ENCODE results near the gene NEB. TPM values are rescaled to one million over a fixed set of nuclear protein-coding genes. Genes with fewer than 3 reads are reported as not detected.

NEB gene
- total and polyA plus RNA-seq, 2 experiments from 2014 or later = 0.40 to 1.2 TPM

DNA sequence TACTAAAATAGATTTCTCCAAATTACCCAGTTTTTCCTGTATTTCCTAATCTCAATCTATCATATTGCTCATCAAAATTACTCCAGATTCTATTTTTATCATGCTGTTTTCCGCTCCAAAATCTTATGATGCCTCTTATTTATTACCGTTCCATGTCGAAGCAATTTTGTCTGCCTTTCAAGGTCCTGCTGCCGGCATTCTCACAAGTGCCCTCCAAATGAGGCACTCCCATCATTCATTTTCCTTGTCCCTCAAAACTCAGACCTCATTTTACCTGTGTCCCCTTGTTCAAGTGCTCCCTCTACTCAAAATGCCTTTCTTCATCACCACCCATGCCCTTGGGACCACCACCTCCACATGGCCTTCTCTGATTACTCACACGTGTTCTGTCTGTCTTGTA, 13.1 kb downstream of the NEB start:
- no peaks in the 10 kb centered on the region for H3K36me3 ChIP-seq

DNA sequence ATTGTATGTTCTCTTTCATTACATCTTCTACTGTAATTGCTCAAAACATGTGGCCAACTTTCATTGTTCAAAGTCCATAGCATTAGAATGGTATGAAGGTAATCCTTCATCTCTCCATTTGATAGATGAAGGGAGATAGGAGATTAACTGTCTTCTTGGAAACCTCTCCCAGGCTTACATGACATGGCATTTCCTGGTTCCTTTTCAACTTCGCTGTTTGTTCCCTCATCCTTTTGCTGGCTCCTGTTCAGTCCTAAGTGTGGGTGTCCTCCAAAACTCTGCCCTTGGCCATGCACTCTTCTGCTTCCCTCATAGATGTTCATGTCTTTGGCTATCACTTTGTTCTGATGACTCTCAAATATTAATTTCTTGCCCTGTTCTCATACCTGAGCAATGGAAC, 13.8 kb downstream of the NEB start:
- Histone ChIP-seq H3K27ac (no peak overlapping the region), H3K4me1 (ENCODE audit: low read depth) (no peaks in the 10 kb centered on the region), H3K36me3 (no peaks in the 10 kb centered on the region), H3K4me3 (no peak overlapping the region), H3K27me3 (no peaks in the 10 kb centered on the region), H3K9me3 (ENCODE audit: low read depth) (no peaks in the 10 kb centered on the region)
- no peak for DNase-seq (ENCODE audit: low read depth in 1 of 2, low spot score in 1 of 2)
- TF ChIP-seq, protein P1, sequence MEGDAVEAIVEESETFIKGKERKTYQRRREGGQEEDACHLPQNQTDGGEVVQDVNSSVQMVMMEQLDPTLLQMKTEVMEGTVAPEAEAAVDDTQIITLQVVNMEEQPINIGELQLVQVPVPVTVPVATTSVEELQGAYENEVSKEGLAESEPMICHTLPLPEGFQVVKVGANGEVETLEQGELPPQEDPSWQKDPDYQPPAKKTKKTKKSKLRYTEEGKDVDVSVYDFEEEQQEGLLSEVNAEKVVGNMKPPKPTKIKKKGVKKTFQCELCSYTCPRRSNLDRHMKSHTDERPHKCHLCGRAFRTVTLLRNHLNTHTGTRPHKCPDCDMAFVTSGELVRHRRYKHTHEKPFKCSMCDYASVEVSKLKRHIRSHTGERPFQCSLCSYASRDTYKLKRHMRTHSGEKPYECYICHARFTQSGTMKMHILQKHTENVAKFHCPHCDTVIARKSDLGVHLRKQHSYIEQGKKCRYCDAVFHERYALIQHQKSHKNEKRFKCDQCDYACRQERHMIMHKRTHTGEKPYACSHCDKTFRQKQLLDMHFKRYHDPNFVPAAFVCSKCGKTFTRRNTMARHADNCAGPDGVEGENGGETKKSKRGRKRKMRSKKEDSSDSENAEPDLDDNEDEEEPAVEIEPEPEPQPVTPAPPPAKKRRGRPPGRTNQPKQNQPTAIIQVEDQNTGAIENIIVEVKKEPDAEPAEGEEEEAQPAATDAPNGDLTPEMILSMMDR (IDR thresholded peaks at IDR 0.05; ENCODE audit: low read depth, low read length) = no peak

More for the DNA sequence above, 13.1 kb downstream of the NEB start:
- Histone ChIP-seq H3K27ac (no peak overlapping the region), H3K27me3 (no peaks in the 10 kb centered on the region), H3K9me3 (ENCODE audit: low read depth) (no peaks in the 10 kb centered on the region), H3K4me3 (no peak overlapping the region), H3K4me1 (ENCODE audit: low read depth) (no peaks in the 10 kb centered on the region)
- TF ChIP-seq, protein P1 (IDR thresholded peaks at IDR 0.05; ENCODE audit: low read depth, low read length) = no peak
- no peak for DNase-seq (ENCODE audit: low read depth in 1 of 2, low spot score in 1 of 2)

DNA sequence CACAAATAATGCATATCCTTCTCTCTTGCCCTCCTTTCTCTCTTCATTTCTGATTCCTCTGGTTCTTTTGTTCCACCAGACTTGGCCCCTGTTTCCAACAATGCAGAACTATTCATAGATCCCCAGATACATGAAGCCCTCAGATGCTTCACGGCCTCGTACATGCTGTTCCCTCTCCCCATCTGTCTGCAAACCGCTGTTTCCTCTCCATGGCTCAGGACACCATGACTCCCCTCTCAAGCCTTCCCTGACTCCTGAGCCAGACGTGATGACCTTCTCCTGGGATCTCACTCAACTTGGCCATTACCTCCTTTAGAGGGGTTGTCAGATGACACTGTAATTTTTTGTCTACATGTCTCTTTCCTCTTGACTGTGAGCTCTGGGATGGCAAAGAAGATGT, 15.5 kb downstream of the NEB start:
- Histone ChIP-seq H3K27ac (no peak overlapping the region), H3K9me3 (ENCODE audit: low read depth) (no peaks in the 10 kb centered on the region), H3K4me3 (no peak overlapping the region), H3K27me3 (no peaks in the 10 kb centered on the region), H3K4me1 (ENCODE audit: low read depth) (no peaks in the 10 kb centered on the region), H3K36me3 (no peaks in the 10 kb centered on the region)
- TF ChIP-seq, protein P1 (IDR thresholded peaks at IDR 0.05; ENCODE audit: low read depth, low read length) = no peak
- no peak for DNase-seq (ENCODE audit: low read depth in 1 of 2, low spot score in 1 of 2)

DNA sequence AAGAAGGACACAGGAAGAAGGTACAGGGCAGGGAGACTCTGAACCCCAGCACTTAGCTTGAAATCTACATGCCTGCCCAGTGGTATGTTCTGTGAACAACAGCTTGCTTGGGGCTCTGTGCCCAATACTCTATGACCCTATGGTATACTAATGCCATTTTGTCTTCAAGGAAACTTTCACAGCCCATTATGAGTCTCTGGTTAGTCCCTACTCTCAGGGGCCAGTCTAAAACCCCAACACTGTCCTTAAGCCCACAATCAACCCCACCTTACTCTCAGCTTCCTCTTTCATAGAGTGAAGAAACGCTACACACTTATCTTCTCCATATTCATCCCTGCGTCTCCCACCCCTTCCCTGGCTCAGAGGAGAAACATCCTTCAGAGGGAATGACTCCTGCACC, 16.0 kb downstream of the NEB start:
- TF ChIP-seq, protein P1 (IDR thresholded peaks at IDR 0.05; ENCODE audit: low read depth, low read length) = no peak

DNA sequence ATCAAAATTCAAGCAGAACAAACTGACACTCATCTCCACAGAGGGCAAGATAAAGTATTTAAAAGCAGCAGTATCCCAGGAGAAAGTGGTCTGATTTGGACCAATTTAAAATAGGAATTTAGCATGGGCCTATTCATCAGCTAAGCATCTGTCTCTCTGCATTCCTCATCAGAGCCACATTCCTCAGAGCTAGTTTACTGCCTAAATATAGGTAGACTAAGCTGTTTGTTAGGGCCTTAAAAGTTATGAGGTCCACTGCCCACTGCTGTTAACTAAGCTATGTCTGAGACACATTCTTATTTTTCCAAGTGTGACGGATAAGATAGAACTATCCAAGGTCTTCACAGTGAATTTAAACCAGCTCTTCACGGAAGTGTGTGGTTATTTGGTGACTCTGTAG, 17.6 kb downstream of the NEB start:
- no peaks in the 10 kb centered on the region for H3K27me3 ChIP-seq
- peak in 1 of 2 donors; percentile 25 for DNase-seq (ENCODE audit: low read depth in 1 of 2, low spot score in 1 of 2)
- TF ChIP-seq, protein P1 (IDR thresholded peaks at IDR 0.05; ENCODE audit: low read depth, low read length) = no peak
- no peak overlapping the region for H3K27ac ChIP-seq
- no peaks in the 10 kb centered on the region for H3K36me3 ChIP-seq
- H3K9me3 ChIP-seq (ENCODE audit: low read depth) = no peaks in the 10 kb centered on the region
- H3K4me3 ChIP-seq = no peak overlapping the region
- no peaks in the 10 kb centered on the region for H3K4me1 ChIP-seq (ENCODE audit: low read depth)

More for the DNA sequence above, 16.0 kb downstream of the NEB start:
- no peaks in the 10 kb centered on the region for H3K4me1 ChIP-seq (ENCODE audit: low read depth)
- no peak for DNase-seq (ENCODE audit: low read depth in 1 of 2, low spot score in 1 of 2)
- no peaks in the 10 kb centered on the region for H3K27me3 ChIP-seq
- no peaks in the 10 kb centered on the region for H3K36me3 ChIP-seq
- H3K27ac ChIP-seq = no peak overlapping the region
- no peaks in the 10 kb centered on the region for H3K9me3 ChIP-seq (ENCODE audit: low read depth)
- H3K4me3 ChIP-seq = no peak overlapping the region
